ENCODE data around the gene CACUL1. TPM values are rescaled to one million over a fixed set of nuclear protein-coding genes. Genes with fewer than 3 reads are reported as not detected.

Gene CACUL1
- total and polyA plus RNA-seq, 2 of the 13 experiments (the other 11 are each of a cell fraction or from before 2014, with no cell fraction given), result 14.2 to 31.0 TPM

DNA sequence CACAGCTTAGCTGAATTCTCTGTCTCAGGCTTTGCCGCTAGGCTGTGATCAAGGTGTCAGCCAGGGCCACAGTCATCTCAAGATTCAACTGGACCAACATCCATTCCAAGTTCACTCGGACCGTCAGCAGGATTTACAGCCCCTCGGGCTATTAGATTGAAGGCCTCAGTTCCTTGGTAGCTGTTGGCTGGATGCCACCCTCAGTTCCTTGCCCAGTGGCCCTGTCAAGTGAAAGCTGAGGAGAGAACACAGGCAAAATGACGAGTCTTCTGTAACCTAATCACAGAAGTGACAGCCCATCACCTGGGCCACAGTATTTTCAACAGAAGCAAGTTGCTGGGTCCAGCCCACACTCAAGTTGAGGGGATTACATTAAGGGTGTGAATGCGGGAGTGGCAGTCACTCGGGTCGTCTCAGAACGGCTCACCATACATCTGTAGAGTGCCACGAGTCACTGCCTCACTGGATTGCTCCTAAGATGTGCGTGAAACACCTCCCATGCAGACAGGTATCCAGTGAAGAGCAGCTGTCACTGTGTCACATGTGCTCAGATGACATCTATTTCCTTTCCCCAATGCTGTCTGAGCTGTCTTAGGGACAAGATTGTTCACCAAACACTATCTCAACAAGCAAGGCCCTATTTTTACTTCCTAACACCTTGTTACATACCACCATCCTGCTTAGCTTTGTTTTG lies 80.4 kb downstream of the CACUL1 start:
- ChIA-PET CTCF (ENCODE audit: low intra/inter-chr PET ratio, low total read pairs) (no interaction called here), POLR2A (no interaction called here)
- Histone ChIP-seq H3K36me3 (replicated peaks in 1 of 2; ENCODE audit: control insufficient read depth in 1 of 2, insufficient read depth in 2 of 2, low read length in 2 of 2) (no peaks in the 10 kb centered on the region; a peak in 1 of 5 replicates), H3K27me3 (ENCODE audit: control insufficient read depth in 1 of 2, insufficient read depth in 2 of 2, low read length in 2 of 2) (no peaks in the 10 kb centered on the region), H3K27ac (ENCODE audit: extremely low read length, insufficient read depth, low read length) (no peak overlapping the region), H3K4me3 (replicated peaks in 1 of 3; ENCODE audit: insufficient read depth in 1 of 3, low read depth in 2 of 3, low read length in 3 of 3) (no peak overlapping the region), H3K4me1 (ENCODE audit: insufficient read depth, low read length) (no peaks in the 10 kb centered on the region), H3K9me3 (ENCODE audit: low read length) (no peaks in the 10 kb centered on the region), H3K4me2 (ENCODE audit: low read depth, low read length) (no peak overlapping the region), H3K9ac (ENCODE audit: insufficient read depth, low read depth, low read length) (no peak overlapping the region), H3K79me2 (ENCODE audit: insufficient read depth, low read length) (no peaks in the 10 kb centered on the region), H4K20me1 (ENCODE audit: insufficient read depth, low read length) (no peaks in the 10 kb centered on the region; the same call in 1 of the 2 replicates), H2AFZ (ENCODE audit: low read length) (no peak overlapping the region)
- intact Hi-C loops (cut with micrococcal nuclease; ENCODE audit: unreplicated experiment) (no loop called here), in situ Hi-C loops (cut with HindIII; ENCODE audit: extremely low pct_ligation_motif_present, low pct_unique_long_range_greater_than_20kb) (no loop called here)
- BruUV-seq (replicated peaks), result no TSS peak
- DNase-seq (ENCODE audit: low spot score) (no peak), FAIRE-seq (no peak), ATAC-seq (no peak)
- 93% methylated on average over 7 of the region's 11 CpGs for WGBS (ENCODE audit: low lambda C conversion rate)
- no peak for TF ChIP-seq ZNF724P (CRISPR knock-in tag; IDR thresholded peaks at IDR 0.05; ENCODE audit: borderline replicate concordance)
- no peak for TF ChIP-seq ZNF891 (CRISPR knock-in tag; IDR thresholded peaks at IDR 0.05)
- TF ChIP-seq NFYB (CRISPR knock-in tag; IDR thresholded peaks at IDR 0.05), result no peak
- TF ChIP-seq, protein P1, sequence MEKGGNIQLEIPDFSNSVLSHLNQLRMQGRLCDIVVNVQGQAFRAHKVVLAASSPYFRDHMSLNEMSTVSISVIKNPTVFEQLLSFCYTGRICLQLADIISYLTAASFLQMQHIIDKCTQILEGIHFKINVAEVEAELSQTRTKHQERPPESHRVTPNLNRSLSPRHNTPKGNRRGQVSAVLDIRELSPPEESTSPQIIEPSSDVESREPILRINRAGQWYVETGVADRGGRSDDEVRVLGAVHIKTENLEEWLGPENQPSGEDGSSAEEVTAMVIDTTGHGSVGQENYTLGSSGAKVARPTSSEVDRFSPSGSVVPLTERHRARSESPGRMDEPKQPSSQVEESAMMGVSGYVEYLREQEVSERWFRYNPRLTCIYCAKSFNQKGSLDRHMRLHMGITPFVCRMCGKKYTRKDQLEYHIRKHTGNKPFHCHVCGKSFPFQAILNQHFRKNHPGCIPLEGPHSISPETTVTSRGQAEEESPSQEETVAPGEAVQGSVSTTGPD (CRISPR knock-in tag; IDR thresholded peaks at IDR 0.05), result no peak
- TF ChIP-seq MXD4 (CRISPR knock-in tag; IDR thresholded peaks at IDR 0.05), result no peak
- TF ChIP-seq GABPB1 (CRISPR knock-in tag; IDR thresholded peaks at IDR 0.05), result no peak
- TF ChIP-seq ZNF547 (CRISPR knock-in tag; IDR thresholded peaks at IDR 0.05), result no peak
- TF ChIP-seq, protein P2, sequence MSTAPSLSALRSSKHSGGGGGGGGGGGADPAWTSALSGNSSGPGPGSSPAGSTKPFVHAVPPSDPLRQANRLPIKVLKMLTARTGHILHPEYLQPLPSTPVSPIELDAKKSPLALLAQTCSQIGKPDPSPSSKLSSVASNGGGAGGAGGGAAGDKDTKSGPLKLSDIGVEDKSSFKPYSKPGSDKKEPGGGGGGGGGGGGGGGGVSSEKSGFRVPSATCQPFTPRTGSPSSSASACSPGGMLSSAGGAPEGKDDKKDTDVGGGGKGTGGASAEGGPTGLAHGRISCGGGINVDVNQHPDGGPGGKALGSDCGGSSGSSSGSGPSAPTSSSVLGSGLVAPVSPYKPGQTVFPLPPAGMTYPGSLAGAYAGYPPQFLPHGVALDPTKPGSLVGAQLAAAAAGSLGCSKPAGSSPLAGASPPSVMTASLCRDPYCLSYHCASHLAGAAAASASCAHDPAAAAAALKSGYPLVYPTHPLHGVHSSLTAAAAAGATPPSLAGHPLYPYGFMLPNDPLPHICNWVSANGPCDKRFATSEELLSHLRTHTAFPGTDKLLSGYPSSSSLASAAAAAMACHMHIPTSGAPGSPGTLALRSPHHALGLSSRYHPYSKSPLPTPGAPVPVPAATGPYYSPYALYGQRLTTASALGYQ (CRISPR knock-in tag; IDR thresholded peaks at IDR 0.05), result no peak
- no peak for TF ChIP-seq KLF15 (CRISPR knock-in tag; IDR thresholded peaks at IDR 0.05; ENCODE audit: borderline replicate concordance)
- no peak for TF ChIP-seq ZNF460 (CRISPR knock-in tag; IDR thresholded peaks at IDR 0.05; ENCODE audit: borderline replicate concordance)
- TF ChIP-seq ZNF775 (CRISPR knock-in tag; IDR thresholded peaks at IDR 0.05; ENCODE audit: borderline replicate concordance), result no peak
- TF ChIP-seq, protein P3, sequence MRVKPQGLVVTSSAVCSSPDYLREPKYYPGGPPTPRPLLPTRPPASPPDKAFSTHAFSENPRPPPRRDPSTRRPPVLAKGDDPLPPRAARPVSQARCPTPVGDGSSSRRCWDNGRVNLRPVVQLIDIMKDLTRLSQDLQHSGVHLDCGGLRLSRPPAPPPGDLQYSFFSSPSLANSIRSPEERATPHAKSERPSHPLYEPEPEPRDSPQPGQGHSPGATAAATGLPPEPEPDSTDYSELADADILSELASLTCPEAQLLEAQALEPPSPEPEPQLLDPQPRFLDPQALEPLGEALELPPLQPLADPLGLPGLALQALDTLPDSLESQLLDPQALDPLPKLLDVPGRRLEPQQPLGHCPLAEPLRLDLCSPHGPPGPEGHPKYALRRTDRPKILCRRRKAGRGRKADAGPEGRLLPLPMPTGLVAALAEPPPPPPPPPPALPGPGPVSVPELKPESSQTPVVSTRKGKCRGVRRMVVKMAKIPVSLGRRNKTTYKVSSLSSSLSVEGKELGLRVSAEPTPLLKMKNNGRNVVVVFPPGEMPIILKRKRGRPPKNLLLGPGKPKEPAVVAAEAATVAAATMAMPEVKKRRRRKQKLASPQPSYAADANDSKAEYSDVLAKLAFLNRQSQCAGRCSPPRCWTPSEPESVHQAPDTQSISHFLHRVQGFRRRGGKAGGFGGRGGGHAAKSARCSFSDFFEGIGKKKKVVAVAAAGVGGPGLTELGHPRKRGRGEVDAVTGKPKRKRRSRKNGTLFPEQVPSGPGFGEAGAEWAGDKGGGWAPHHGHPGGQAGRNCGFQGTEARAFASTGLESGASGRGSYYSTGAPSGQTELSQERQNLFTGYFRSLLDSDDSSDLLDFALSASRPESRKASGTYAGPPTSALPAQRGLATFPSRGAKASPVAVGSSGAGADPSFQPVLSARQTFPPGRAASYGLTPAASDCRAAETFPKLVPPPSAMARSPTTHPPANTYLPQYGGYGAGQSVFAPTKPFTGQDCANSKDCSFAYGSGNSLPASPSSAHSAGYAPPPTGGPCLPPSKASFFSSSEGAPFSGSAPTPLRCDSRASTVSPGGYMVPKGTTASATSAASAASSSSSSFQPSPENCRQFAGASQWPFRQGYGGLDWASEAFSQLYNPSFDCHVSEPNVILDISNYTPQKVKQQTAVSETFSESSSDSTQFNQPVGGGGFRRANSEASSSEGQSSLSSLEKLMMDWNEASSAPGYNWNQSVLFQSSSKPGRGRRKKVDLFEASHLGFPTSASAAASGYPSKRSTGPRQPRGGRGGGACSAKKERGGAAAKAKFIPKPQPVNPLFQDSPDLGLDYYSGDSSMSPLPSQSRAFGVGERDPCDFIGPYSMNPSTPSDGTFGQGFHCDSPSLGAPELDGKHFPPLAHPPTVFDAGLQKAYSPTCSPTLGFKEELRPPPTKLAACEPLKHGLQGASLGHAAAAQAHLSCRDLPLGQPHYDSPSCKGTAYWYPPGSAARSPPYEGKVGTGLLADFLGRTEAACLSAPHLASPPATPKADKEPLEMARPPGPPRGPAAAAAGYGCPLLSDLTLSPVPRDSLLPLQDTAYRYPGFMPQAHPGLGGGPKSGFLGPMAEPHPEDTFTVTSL (CRISPR knock-in tag; IDR thresholded peaks at IDR 0.05; ENCODE audit: borderline replicate concordance), result no peak
- TF ChIP-seq, protein P4, sequence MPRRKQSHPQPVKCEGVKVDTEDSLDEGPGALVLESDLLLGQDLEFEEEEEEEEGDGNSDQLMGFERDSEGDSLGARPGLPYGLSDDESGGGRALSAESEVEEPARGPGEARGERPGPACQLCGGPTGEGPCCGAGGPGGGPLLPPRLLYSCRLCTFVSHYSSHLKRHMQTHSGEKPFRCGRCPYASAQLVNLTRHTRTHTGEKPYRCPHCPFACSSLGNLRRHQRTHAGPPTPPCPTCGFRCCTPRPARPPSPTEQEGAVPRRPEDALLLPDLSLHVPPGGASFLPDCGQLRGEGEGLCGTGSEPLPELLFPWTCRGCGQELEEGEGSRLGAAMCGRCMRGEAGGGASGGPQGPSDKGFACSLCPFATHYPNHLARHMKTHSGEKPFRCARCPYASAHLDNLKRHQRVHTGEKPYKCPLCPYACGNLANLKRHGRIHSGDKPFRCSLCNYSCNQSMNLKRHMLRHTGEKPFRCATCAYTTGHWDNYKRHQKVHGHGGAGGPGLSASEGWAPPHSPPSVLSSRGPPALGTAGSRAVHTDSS (CRISPR knock-in tag; conservative IDR thresholded peaks at IDR 0.05), result no peak
- no peak for TF ChIP-seq SALL1 (CRISPR knock-in tag; IDR thresholded peaks at IDR 0.05)

All from HepG2 (cell line).